Subcutaneous abdominal adipose tissue (tissue), 5 donors: ENCODE data around the gene CCRL2.
A peak's percentile ranks its signal among the peaks of the same experiment; 100 is the strongest.
"Not testable (repeated sequence)": the region's sequence is repeated elsewhere in the genome, so short reads cannot be mapped to it uniquely, and the experiment has no call there.

Experiments used
- H3K27ac ChIP-seq: one replicate; pipeline ENCODE4 v1.7.0; 2013; ENCODE audit warnings: low read depth, mild to moderate bottlenecking, inconsistent platforms, low read length, moderate library complexity
- H3K27me3 ChIP-seq, 5 donors: one replicate each; pipeline ENCODE4 v1.7.0; 2013; ENCODE audit warnings: low read length in 5 of 5, inconsistent platforms in 1 of 5; ENCODE audit not compliant: control insufficient read depth in 5 of 5, insufficient read depth in 4 of 5
- H3K36me3 ChIP-seq, 5 donors: one replicate each; pipeline ENCODE4 v1.7.0; 2013; ENCODE audit warnings: low read length in 5 of 5; ENCODE audit not compliant: control insufficient read depth in 5 of 5, insufficient read depth in 5 of 5
- H3K4me1 ChIP-seq, 5 donors: one replicate each; pipeline ENCODE4 v1.7.0; 2013; ENCODE audit warnings: low read length in 5 of 5, mild to moderate bottlenecking in 3 of 5, moderate library complexity in 1 of 5; ENCODE audit not compliant: control insufficient read depth in 5 of 5, insufficient read depth in 5 of 5
- H3K4me3 ChIP-seq, 5 donors: one replicate each; pipeline ENCODE4 v1.7.0; 2013; ENCODE audit warnings: low read length in 5 of 5, low read depth in 1 of 5
- H3K9ac ChIP-seq, 5 donors: one replicate each; pipeline ENCODE4 v1.7.0; 2013; ENCODE audit warnings: low read length in 5 of 5, mild to moderate bottlenecking in 4 of 5, moderate library complexity in 3 of 5
- H3K9me3 ChIP-seq, 5 donors: one replicate each; pipeline ENCODE4 v1.7.0; 2013; ENCODE audit warnings: low read length in 5 of 5; ENCODE audit not compliant: control insufficient read depth in 5 of 5
- donor health status: healthy.
- donor health status: healthy.
- donor health status: healthy.
- donor health status: healthy.
- donor health status: healthy.

Gene CCRL2

GRCh38 chr3:46401579-46401978, 5.5 kb upstream of the CCRL2 start:
- Histone ChIP-seq H3K4me1 (peaks cover 0 to 24% (median 7%) of the 10 kb centered on the region in 5 donors), H3K36me3 (no peaks in the 10 kb centered on the region), H3K27me3 (no peaks in the 10 kb centered on the region), H3K4me3 (no peak overlapping the region), H3K27ac (no peak overlapping the region), H3K9ac (no peak overlapping the region), H3K9me3 (no peaks in the 10 kb centered on the region)

GRCh38 chr3:46402902-46403301, 4.2 kb upstream of the CCRL2 start:
- H3K4me1 ChIP-seq, result peaks cover 0 to 34% (median 13%) of the 10 kb centered on the region in 5 donors
- H3K27ac ChIP-seq, H3K9ac ChIP-seq, H3K9me3 ChIP-seq, H3K4me3 ChIP-seq, H3K36me3 ChIP-seq, H3K27me3 ChIP-seq: not testable (repeated sequence)

GRCh38 chr3:46405301-46406019, 1.6 kb upstream of the CCRL2 start:
- Histone ChIP-seq H3K9me3 (no peaks in the 10 kb centered on the region), H3K4me3 (peak overlapping the region in 3 of 5 donors; percentile 18 to 34 (median 26)), H3K9ac (peak overlapping the region; percentile 17 to 78 (median 31)), H3K36me3 (no peaks in the 10 kb centered on the region), H3K27ac (peak overlapping the region; percentile 74), H3K4me1 (peaks cover 0 to 53% (median 20%) of the 10 kb centered on the region in 5 donors), H3K27me3 (no peaks in the 10 kb centered on the region)

GRCh38 chr3:46406443-46406787, 644 bp upstream of the CCRL2 start:
- Histone ChIP-seq H3K27me3 (no peaks in the 10 kb centered on the region), H3K9me3 (no peaks in the 10 kb centered on the region), H3K36me3 (no peaks in the 10 kb centered on the region), H3K4me1 (peaks cover 0 to 57% (median 20%) of the 10 kb centered on the region in 5 donors), H3K4me3 (peak overlapping the region in 3 of 5 donors; percentile 59 to 69 (median 60)), H3K27ac (peak overlapping the region; percentile 74), H3K9ac (peak overlapping the region; percentile 0 to 78 (median 51))

GRCh38 chr3:46407970-46408369, 911 bp downstream of the CCRL2 start:
- H3K9me3 ChIP-seq, result no peaks in the 10 kb centered on the region
- peak overlapping the region in 4 of 5 donors; percentile 1 to 78 (median 50) for H3K9ac ChIP-seq
- no peaks in the 10 kb centered on the region for H3K27me3 ChIP-seq
- H3K4me3 ChIP-seq, result peak overlapping the region in 4 of 5 donors; percentile 51 to 69 (median 60)
- peaks cover 0 to 66% (median 20%) of the 10 kb centered on the region in 5 donors for H3K4me1 ChIP-seq
- peak overlapping the region; percentile 74 for H3K27ac ChIP-seq
- no peaks in the 10 kb centered on the region for H3K36me3 ChIP-seq

GRCh38 chr3:46408853-46409252, 1.8 kb downstream of the CCRL2 start:
- Histone ChIP-seq H3K36me3 (no peaks in the 10 kb centered on the region), H3K27me3 (no peaks in the 10 kb centered on the region), H3K9ac (no peak overlapping the region), H3K4me1 (peaks cover 0 to 73% (median 20%) of the 10 kb centered on the region in 5 donors), H3K9me3 (no peaks in the 10 kb centered on the region), H3K4me3 (peak overlapping the region in 3 of 5 donors; percentile 59 to 69 (median 60)), H3K27ac (peak overlapping the region; percentile 74)

GRCh38 chr3:46409739-46410489, 2.9 kb downstream of the CCRL2 start:
- Histone ChIP-seq H3K4me3 (no peak overlapping the region), H3K27ac (no peak overlapping the region), H3K36me3 (no peaks in the 10 kb centered on the region), H3K4me1 (peaks cover 0 to 74% (median 20%) of the 10 kb centered on the region in 5 donors), H3K27me3 (no peaks in the 10 kb centered on the region), H3K9ac (no peak overlapping the region), H3K9me3 (no peaks in the 10 kb centered on the region)

GRCh38 chr3:46410669-46411068, 3.6 kb downstream of the CCRL2 start:
- H3K27me3 ChIP-seq, result no peaks in the 10 kb centered on the region
- no peak overlapping the region for H3K27ac ChIP-seq
- H3K9ac ChIP-seq, result no peak overlapping the region
- H3K4me1 ChIP-seq, result peaks cover 0 to 73% (median 16%) of the 10 kb centered on the region in 5 donors
- no peaks in the 10 kb centered on the region for H3K9me3 ChIP-seq
- no peak overlapping the region for H3K4me3 ChIP-seq
- H3K36me3 ChIP-seq, result no peaks in the 10 kb centered on the region

- Histone ChIP-seq H3K27ac (no peak overlapping the region), H3K9ac (no peak overlapping the region), H3K4me3 (no peak overlapping the region), H3K36me3 (no peaks in the 10 kb centered on the region), H3K9me3 (no peaks in the 10 kb centered on the region), H3K4me1 (peaks cover 0 to 73% (median 14%) of the 10 kb centered on the region in 5 donors), H3K27me3 (no peaks in the 10 kb centered on the region)
Observed at GRCh38 chr3:46411271-46411670, 4.2 kb downstream of the CCRL2 start.

- Histone ChIP-seq H3K9ac (no peak overlapping the region), H3K27me3 (no peaks in the 10 kb centered on the region), H3K9me3 (no peaks in the 10 kb centered on the region), H3K4me3 (peak overlapping the region in 1 of 5 donors; percentile 10), H3K27ac (peak overlapping the region; percentile 42), H3K36me3 (no peaks in the 10 kb centered on the region), H3K4me1 (peaks cover 0 to 60% (median 7%) of the 10 kb centered on the region in 5 donors)
Observed at GRCh38 chr3:46412786-46413298, 5.8 kb downstream of the CCRL2 start.
